Neural progenitor cell (in vitro differentiated cells): ENCODE data around the gene TFB2M. TPM values are rescaled to one million over a fixed set of nuclear protein-coding genes. Genes with fewer than 3 reads are reported as not detected.

Experiments
- DNase-seq: peaks from one replicate; pipeline ENCODE4 v3.0.0-alpha.2; 2016; ENCODE audit warnings: low spot score
- H2AFZ ChIP-seq: fragments of 200-600 bp; sonication (generic); replicated peaks from 2 replicates; pipeline ENCODE4 v1.6.1; 2016; ENCODE audit warnings: antibody characterized with exemption
- H3F3A ChIP-seq: fragments of 200-600 bp; sonication (generic); 2 replicates; pipeline ENCODE4 v1.6.1; 2016; ENCODE audit warnings: antibody characterized with exemption, low read depth
- H3K27ac ChIP-seq: fragments of 200-600 bp; sonication (generic); 2 replicates; pipeline ENCODE4 v1.5.1; 2016; ENCODE audit warnings: mild to moderate bottlenecking
- H3K27me3 ChIP-seq: fragments of 200-600 bp; sonication (generic); 2 replicates; pipeline ENCODE4 v1.6.1; 2016; ENCODE audit warnings: mild to moderate bottlenecking, moderate library complexity
- H3K36me3 ChIP-seq: fragments of 200-600 bp; sonication (generic); 2 replicates; pipeline ENCODE4 v1.5.1; 2016
- H3K4me1 ChIP-seq: fragments of 200-600 bp; sonication (generic); 2 replicates; pipeline ENCODE4 v1.6.1; 2016; ENCODE audit warnings: mixed run types
- H3K4me2 ChIP-seq: fragments of 200-600 bp; sonication (generic); 2 replicates; pipeline ENCODE4 v1.6.1; 2016
- H3K4me3 ChIP-seq: fragments of 200-600 bp; sonication (generic); 2 replicates; pipeline ENCODE4 v1.5.1; 2016
- H3K79me2 ChIP-seq: fragments of 200-600 bp; sonication (generic); 2 replicates; pipeline ENCODE4 v1.6.1; 2016; ENCODE audit warnings: low read depth
- H3K9ac ChIP-seq: fragments of 200-600 bp; sonication (generic); 2 replicates; pipeline ENCODE4 v1.6.1; 2016
- H3K9me3 ChIP-seq: fragments of 200-600 bp; sonication (generic); 2 replicates; pipeline ENCODE4 v1.5.1; 2016; ENCODE audit warnings: low read depth
- H4K20me1 ChIP-seq: fragments of 200-600 bp; sonication (generic); 2 replicates; pipeline ENCODE4 v1.6.1; 2016; ENCODE audit warnings: low read depth
- H3K27ac Mint-ChIP-seq: 3 replicates; pipeline ENCODE4 v1.8.0; 2021; ENCODE audit warnings: mixed read lengths
- H3K27me3 Mint-ChIP-seq: 2 replicates; pipeline ENCODE4 v1.8.0; 2022; ENCODE audit warnings: low read depth, mild to moderate bottlenecking, inconsistent platforms, moderate library complexity, mixed read lengths; ENCODE audit not compliant: insufficient read depth
- H3K36me3 Mint-ChIP-seq: 3 replicates; pipeline ENCODE4 v1.8.0; 2021; ENCODE audit warnings: mixed read lengths
- H3K4me1 Mint-ChIP-seq: 3 replicates; pipeline ENCODE4 v1.8.0; 2021; ENCODE audit warnings: mixed read lengths
- H3K4me3 Mint-ChIP-seq: 3 replicates; pipeline ENCODE4 v1.8.0; 2021; ENCODE audit warnings: mild to moderate bottlenecking, moderate library complexity, mixed read lengths
- H3K9me3 Mint-ChIP-seq: 3 replicates; pipeline ENCODE4 v1.8.0; 2020; ENCODE audit warnings: mixed read lengths
- CTCF ChIP-seq: fragments of 200-600 bp; sonication (generic); IDR thresholded peaks from 2 replicates; pipeline ENCODE4 v1.5.1; 2017; ENCODE audit warnings: antibody characterized with exemption, mild to moderate bottlenecking
- EZH2 ChIP-seq: fragments of 200-600 bp; sonication (generic); IDR thresholded peaks from 2 replicates; pipeline ENCODE4 v1.6.1; 2017; ENCODE audit warnings: antibody characterized with exemption, mild to moderate bottlenecking, moderate library complexity
- EZH2phosphoT487 ChIP-seq: fragments of 200-600 bp; sonication (generic); IDR thresholded peaks from 2 replicates; pipeline ENCODE4 v1.6.1; 2017; ENCODE audit warnings: antibody characterized with exemption
- total RNA-seq: library from RNA; depleted of rRNA; stranded (reverse); fragments of >200 nt; gene quantifications from 2 replicates; pipeline ENCODE4 v1.2.3, GENCODE V29; 2015; ENCODE audit warnings: low replicate concordance

TFB2M gene
- total RNA-seq, 1 donor from 2014 or later = 21.1 TPM

GRCh38 chr1:246579818-246580217, 13.8 kb upstream of the TFB2M start:
- Histone ChIP-seq H3K4me2 (no peak overlapping the region), H3K79me2 (peaks cover 38% of the 10 kb centered on the region), H4K20me1 (peaks cover 20% of the 10 kb centered on the region), H3K36me3 (no peaks in the 10 kb centered on the region), H3K27ac (no peak overlapping the region), H2AFZ (no peak overlapping the region), H3K27me3 (no peaks in the 10 kb centered on the region), H3F3A (no peaks in the 10 kb centered on the region), H3K4me1 (no peaks in the 10 kb centered on the region), H3K4me3 (no peak overlapping the region), H3K9me3 (no peaks in the 10 kb centered on the region), H3K9ac (no peak overlapping the region)
- H3K27ac Mint-ChIP-seq = no peak overlapping the region
- peaks cover 1% of the 10 kb centered on the region for H3K36me3 Mint-ChIP-seq
- no peaks in the 10 kb centered on the region for H3K9me3 Mint-ChIP-seq
- H3K27me3 Mint-ChIP-seq = no peaks in the 10 kb centered on the region
- no peak overlapping the region for H3K4me3 Mint-ChIP-seq
- no peak for DNase-seq
- peaks cover 18% of the 10 kb centered on the region for H3K4me1 Mint-ChIP-seq
- TF ChIP-seq CTCF (no peak), EZH2 (no peak), EZH2phosphoT487 (no peak)

DNA sequence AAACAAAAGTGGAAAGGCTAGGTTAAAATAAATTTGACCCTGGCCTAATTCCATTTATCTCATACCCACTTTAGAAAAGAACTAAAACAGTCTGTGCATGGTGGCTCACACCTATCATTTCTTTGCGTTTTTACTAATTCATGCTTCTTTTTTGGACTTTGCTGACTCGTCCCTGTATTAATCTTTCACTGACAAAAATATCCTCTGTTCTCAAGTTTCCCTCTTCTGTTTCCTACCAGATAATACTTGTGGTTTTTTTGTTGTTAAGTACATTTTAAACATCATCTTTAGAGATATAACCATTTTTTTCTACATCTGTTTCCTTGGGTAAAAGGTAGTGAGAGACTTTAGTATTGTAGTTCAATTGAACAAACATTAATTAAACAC, 11.7 kb upstream of the TFB2M start:
- Histone ChIP-seq H3K4me3 (no peak overlapping the region), H3K79me2 (peaks cover 56% of the 10 kb centered on the region), H4K20me1 (peaks cover 8% of the 10 kb centered on the region), H3K27me3 (no peaks in the 10 kb centered on the region), H3K4me1 (no peaks in the 10 kb centered on the region), H3K4me2 (no peak overlapping the region), H3F3A (no peaks in the 10 kb centered on the region), H3K9me3 (no peaks in the 10 kb centered on the region), H3K9ac (no peak overlapping the region), H3K27ac (no peak overlapping the region), H2AFZ (no peak overlapping the region), H3K36me3 (no peaks in the 10 kb centered on the region)
- H3K27ac Mint-ChIP-seq = no peak overlapping the region
- H3K9me3 Mint-ChIP-seq = no peaks in the 10 kb centered on the region
- no peak for DNase-seq
- H3K4me3 Mint-ChIP-seq = no peak overlapping the region
- H3K27me3 Mint-ChIP-seq = no peaks in the 10 kb centered on the region
- H3K36me3 Mint-ChIP-seq = peaks cover 1% of the 10 kb centered on the region
- H3K4me1 Mint-ChIP-seq = peaks cover 5% of the 10 kb centered on the region
- TF ChIP-seq CTCF = no peak
- TF ChIP-seq EZH2 = no peak
- TF ChIP-seq EZH2phosphoT487 = no peak

DNA sequence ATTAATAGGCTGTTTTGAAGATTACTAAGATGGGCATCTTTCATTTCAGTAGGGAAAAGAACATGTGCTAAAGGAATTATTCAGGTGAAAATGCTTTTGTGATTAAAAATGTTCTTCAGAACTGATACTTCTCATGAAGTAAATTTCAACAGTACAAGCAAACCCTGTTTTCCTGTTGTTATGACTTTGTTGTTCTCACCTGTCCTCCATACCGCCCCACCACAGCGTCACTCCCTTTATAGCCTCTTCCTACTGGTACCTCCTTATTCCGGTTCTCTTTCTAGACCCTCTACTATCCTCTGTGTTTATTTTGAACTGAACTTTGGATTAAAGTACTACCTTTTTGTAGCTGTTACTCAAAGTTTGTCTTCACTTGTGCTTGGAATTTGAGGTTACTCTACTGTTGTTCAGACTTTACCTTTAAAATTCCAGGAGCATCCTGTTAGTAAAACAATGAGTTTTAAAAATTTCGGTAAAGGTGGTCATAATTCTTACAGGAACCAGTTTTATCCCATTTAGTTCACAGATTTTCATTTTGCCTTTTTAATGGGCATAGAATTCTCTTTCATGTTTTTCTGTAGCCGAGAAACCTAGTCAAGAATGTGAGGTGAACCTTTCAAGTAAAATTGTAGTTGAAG, 11.1 kb upstream of the TFB2M start:
- no peaks in the 10 kb centered on the region for H3F3A ChIP-seq
- no peak for DNase-seq
- H3K4me2 ChIP-seq = no peak overlapping the region
- Mint-ChIP-seq H3K27me3 (no peaks in the 10 kb centered on the region), H3K27ac (no peak overlapping the region), H3K9me3 (no peaks in the 10 kb centered on the region), H3K4me3 (no peak overlapping the region), H3K36me3 (peaks cover 1% of the 10 kb centered on the region), H3K4me1 (peaks cover 5% of the 10 kb centered on the region)
- peaks cover 56% of the 10 kb centered on the region for H3K79me2 ChIP-seq
- no peaks in the 10 kb centered on the region for H3K27me3 ChIP-seq
- no peak overlapping the region for H3K9ac ChIP-seq
- no peaks in the 10 kb centered on the region for H3K9me3 ChIP-seq
- TF ChIP-seq CTCF (no peak), EZH2phosphoT487 (no peak), EZH2 (no peak)
- no peaks in the 10 kb centered on the region for H3K4me1 ChIP-seq
- no peak overlapping the region for H3K27ac ChIP-seq
- H3K36me3 ChIP-seq = no peaks in the 10 kb centered on the region
- H3K4me3 ChIP-seq = no peak overlapping the region
- no peak overlapping the region for H2AFZ ChIP-seq
- H4K20me1 ChIP-seq = peaks cover 2% of the 10 kb centered on the region
